K562 (cell line): ENCODE measurements around the gene SLC17A8. TPM values are rescaled to one million over a fixed set of nuclear protein-coding genes. Genes with fewer than 3 reads are reported as not detected.

ENCODE experiments used
- C11orf30 ChIP-seq: fragments of 450-650 bp; IDR thresholded peaks from 2 replicates; pipeline ENCODE4 v1.6.1; 2016; ENCODE audit warnings: low read depth, mild to moderate bottlenecking
- CTCF ChIP-seq, 3 experiments: IDR thresholded peaks in 2 of 3; conservative IDR thresholded peaks in 1 of 3; 2 replicates each; pipeline ENCODE4 v1.5.1; 2011 to 2012; ENCODE audit warnings: low read length in 3 of 3, mild to moderate bottlenecking in 3 of 3, control low read depth in 2 of 3, improper control_type of control experiment in 1 of 3, inconsistent platforms in 1 of 3, low read depth in 1 of 3, mixed read lengths in 1 of 3, moderate library complexity in 1 of 3; ENCODE audit not compliant: insufficient read depth in 2 of 3
- DEAF1 ChIP-seq: fragments of 450-650 bp; formaldehyde crosslinking; IDR thresholded peaks from 2 replicates; pipeline ENCODE4 v1.4.0; 2020; ENCODE audit warnings: mild to moderate bottlenecking, moderate library complexity
- E2F4 ChIP-seq: sonication (generic); formaldehyde crosslinking; IDR thresholded peaks from 2 replicates; pipeline ENCODE4 v1.8.0; 2022; ENCODE audit warnings: mild to moderate bottlenecking, low read depth, missing genetic modification reagents
- MAFG ChIP-seq: fragments of 450-650 bp; conservative IDR thresholded peaks from 2 replicates; pipeline ENCODE4 v1.6.1; 2016; ENCODE audit warnings: missing genetic modification characterization, missing compliant biosample characterization
- RAD21 ChIP-seq, 2 experiments: fragments of 250-450 bp in 1 of 2; fragments of 450-650 bp in 1 of 2; sonication (Bioruptor Pico) in 1 of 2; formaldehyde crosslinking in 1 of 2; IDR thresholded peaks in 1 of 2; conservative IDR thresholded peaks in 1 of 2; 2 replicates each; pipeline versions ENCODE4 v1.4.0 to v1.8.0; 2020 to 2022; ENCODE audit warnings: mild to moderate bottlenecking in 2 of 2, moderate library complexity in 1 of 2
- ZNF217 ChIP-seq: sonication (generic); formaldehyde crosslinking; IDR thresholded peaks from 2 replicates; pipeline ENCODE4 v1.8.0; 2022; ENCODE audit warnings: mild to moderate bottlenecking, missing genetic modification reagents
- ZNF316 ChIP-seq: fragments of 450-650 bp; IDR thresholded peaks from 2 replicates; pipeline ENCODE4 v1.6.1; 2016
- ZNF384 ChIP-seq: IDR thresholded peaks from 2 replicates; pipeline ENCODE4 v1.6.1; 2012; ENCODE audit warnings: low read depth, low read length, improper control_type of control experiment
- ZNF699 ChIP-seq: fragments of 250-450 bp; sonication (Bioruptor Pico); IDR thresholded peaks from 2 replicates; pipeline ENCODE4 v1.8.0; 2021; ENCODE audit warnings: mild to moderate bottlenecking, moderate library complexity; ENCODE audit not compliant: insufficient replicate concordance
- polyA plus RNA-seq, 8 experiments: library from polyadenylated mRNA; depleted of rRNA in 4 of 8; stranded (reverse) in 5 of 8; unstranded in 3 of 8; fragments of >200 nt; fragmentation: Nextera tagmentation in 2 of 8; fragmentation: Illumina TruSeq in 1 of 8; extraction: Ambion mirVana in 2 of 8; extraction: Trizol in 1 of 8; gene quantifications; 2 replicates each; pipeline versions ENCODE4 v1.2.1 to v1.2.3, GENCODE V29; 2011 to 2014; ENCODE audit warnings: inconsistent platforms in 1 of 8, missing spikeins in 1 of 8
- total RNA-seq, 7 experiments: library from RNA; depleted of rRNA in 6 of 7; stranded (reverse); fragments of >200 nt in 6 of 7; fragmentation: Illumina TruSeq in 2 of 7; extraction: Trizol in 2 of 7; gene quantifications; 2 replicates each; pipeline versions ENCODE4 v1.2.1 to v1.2.3, GENCODE V29; 2011 to 2021; ENCODE audit warnings: low replicate concordance in 1 of 7

The SLC17A8 gene
- total and polyA plus RNA-seq, 9 of the 15 experiments (the other 6 are each of a cell fraction or from before 2014, with no cell fraction given): 0.03 TPM; not detected in 8

GRCh38 chr12:100348657-100349454 lies 8.0 kb upstream of the SLC17A8 start (continued):
- TF ChIP-seq E2F4 (no peak), ZNF699 (CRISPR knock-in tag) (no peak), ZNF384 (peak; percentile 39; the same call in 1 of the 2 replicates), MAFG (peak; percentile 62), ZNF217 (CRISPR knock-in tag) (no peak), CTCF (IDR thresholded peaks at IDR 0.05 in 2 of 3, conservative IDR thresholded peaks at IDR 0.05 in 1 of 3; ENCODE audit: insufficient read depth in 2 of 3, low read depth in 1 of 3, low read length in 3 of 3) (peak in 2 of 3 experiments; percentile 38 to 66; a peak in 3 of 6 replicates), RAD21 (CRISPR knock-in tag; conservative IDR thresholded peaks at IDR 0.05 in 1 of 2, IDR thresholded peaks at IDR 0.05 in 1 of 2) (peak; percentile 67 to 75), DEAF1 (peak; percentile 60; the same call in 1 of the 2 replicates), C11orf30 (peak; percentile 18; the same call in 1 of the 2 replicates), ZNF316 (peak; percentile 39)
